ENCODE data around the gene MBNL2.

MBNL2 gene

GRCh38 chr13:97284558-97284957 is 62.4 kb downstream of the MBNL2 start:
- H3K4me3 ChIP-seq (ENCODE audit: control insufficient read depth, low read depth, low read length) = no peak overlapping the region
- no peak for TF ChIP-seq CTCF (IDR thresholded peaks at IDR 0.05; ENCODE audit: control insufficient read depth, insufficient read depth, low read depth, low read length, missing control alignments)
- no peak for DNase-seq (ENCODE audit: low read depth)

GRCh38 chr13:97285221-97285955 is 63.3 kb downstream of the MBNL2 start:
- no peak overlapping the region for H3K4me3 ChIP-seq (ENCODE audit: control insufficient read depth, low read depth, low read length)
- no peak for DNase-seq (ENCODE audit: low read depth)
- TF ChIP-seq CTCF (IDR thresholded peaks at IDR 0.05; ENCODE audit: control insufficient read depth, insufficient read depth, low read depth, low read length, missing control alignments) = no peak

- no peak for DNase-seq (ENCODE audit: low read depth)
- no peak for TF ChIP-seq CTCF (IDR thresholded peaks at IDR 0.05; ENCODE audit: control insufficient read depth, insufficient read depth, low read depth, low read length, missing control alignments)
Measured at GRCh38 chr13:97286317-97287046, 64.3 kb downstream of the MBNL2 start.

GRCh38 chr13:97287047-97287383 is 64.9 kb downstream of the MBNL2 start:
- TF ChIP-seq CTCF (IDR thresholded peaks at IDR 0.05; ENCODE audit: control insufficient read depth, insufficient read depth, low read depth, low read length, missing control alignments) = no peak
- no peak overlapping the region for H3K4me3 ChIP-seq (ENCODE audit: control insufficient read depth, low read depth, low read length)
- DNase-seq (ENCODE audit: low read depth) = no peak

More at GRCh38 chr13:97286317-97287046, 64.3 kb downstream of the MBNL2 start:
- no peak overlapping the region for H3K4me3 ChIP-seq (ENCODE audit: control insufficient read depth, low read depth, low read length)

- no peak for DNase-seq (ENCODE audit: low read depth)
- no peak overlapping the region for H3K4me3 ChIP-seq (ENCODE audit: control insufficient read depth, low read depth, low read length)
- TF ChIP-seq CTCF (IDR thresholded peaks at IDR 0.05; ENCODE audit: control insufficient read depth, insufficient read depth, low read depth, low read length, missing control alignments) = no peak
Measured at GRCh38 chr13:97288486-97288900, 66.4 kb downstream of the MBNL2 start.

GRCh38 chr13:97289514-97290298 is 67.6 kb downstream of the MBNL2 start:
- H3K4me3 ChIP-seq (ENCODE audit: control insufficient read depth, low read depth, low read length) = no peak overlapping the region
- DNase-seq (ENCODE audit: low read depth) = no peak
- TF ChIP-seq CTCF (IDR thresholded peaks at IDR 0.05; ENCODE audit: control insufficient read depth, insufficient read depth, low read depth, low read length, missing control alignments) = no peak
